Measurements from ENCODE around the gene TEKT1. TPM values are rescaled to one million over a fixed set of nuclear protein-coding genes. Genes with fewer than 3 reads are reported as not detected.

TEKT1 gene

DNA sequence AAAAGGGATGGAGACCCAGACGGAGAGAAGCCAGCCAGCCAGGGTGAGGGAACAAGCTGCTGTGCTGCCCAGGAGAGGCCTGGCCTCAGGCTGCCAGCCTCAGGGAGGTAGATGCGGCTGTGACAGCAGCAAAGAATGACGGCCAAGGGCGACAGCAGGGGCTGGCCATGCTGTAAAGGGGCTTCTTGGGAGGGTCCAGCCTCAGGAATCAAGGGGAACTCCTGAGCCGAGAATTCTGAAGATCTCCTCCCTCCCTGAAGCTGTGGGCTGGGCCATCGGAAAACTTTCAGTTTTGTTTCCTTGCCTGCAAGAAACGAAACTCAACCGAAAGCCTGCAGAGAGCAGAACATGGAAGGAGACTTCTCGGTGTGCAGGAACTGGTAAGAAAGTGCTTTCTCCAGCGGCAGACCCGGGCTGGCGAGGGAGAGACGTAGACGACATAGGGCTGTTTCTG is 75.8 kb downstream of the TEKT1 start, which contains the start of gene XAF1:
TSS of gene XAF1 (plus strand) at position 316 of the 454 bp plus-strand sequence. CDS start at position 349, 33 bp downstream.
- Histone ChIP-seq H3K27me3 (ENCODE audit: control insufficient read depth, insufficient read depth, low read length) (no peaks in the 10 kb centered on the region), H3K9ac (ENCODE audit: low read depth, low read length) (peak within 1 kb of the TSS; percentile 83), H3K4me3 (ENCODE audit: low read length) (peak within 1 kb of the TSS; percentile 70), H3K4me1 (ENCODE audit: control insufficient read depth, insufficient read depth, low read length) (peaks cover 46% of the 10 kb centered on the region), H3K4me2 (ENCODE audit: low read length) (peak within 1 kb of the TSS; percentile 93), H3K36me3 (ENCODE audit: insufficient read depth, low read length) (no peaks in the 10 kb centered on the region), H3K9me3 (replicated peaks; ENCODE audit: low read length) (no peaks in the 10 kb centered on the region)

- Histone ChIP-seq H3K4me3 (ENCODE audit: low read length) (peak overlapping the region; percentile 70), H3K4me1 (ENCODE audit: control insufficient read depth, insufficient read depth, low read length) (peaks cover 46% of the 10 kb centered on the region), H3K27me3 (ENCODE audit: control insufficient read depth, insufficient read depth, low read length) (no peaks in the 10 kb centered on the region), H3K4me2 (ENCODE audit: low read length) (peak overlapping the region; percentile 93), H3K36me3 (ENCODE audit: insufficient read depth, low read length) (no peaks in the 10 kb centered on the region), H3K9ac (ENCODE audit: low read depth, low read length) (peak overlapping the region; percentile 83), H3K9me3 (replicated peaks; ENCODE audit: low read length) (no peaks in the 10 kb centered on the region)
Observed at GRCh38 chr17:6755281-6755680, 76.2 kb downstream of the TEKT1 start.

GRCh38 chr17:6753546-6753945 is 78.0 kb downstream of the TEKT1 start:
- no peak overlapping the region for H3K4me3 ChIP-seq (ENCODE audit: low read length)
- H3K36me3 ChIP-seq (ENCODE audit: insufficient read depth, low read length): no peaks in the 10 kb centered on the region
- no peaks in the 10 kb centered on the region for H3K27me3 ChIP-seq (ENCODE audit: control insufficient read depth, insufficient read depth, low read length)
- H3K9me3 ChIP-seq (replicated peaks; ENCODE audit: low read length): no peaks in the 10 kb centered on the region
- peaks cover 46% of the 10 kb centered on the region for H3K4me1 ChIP-seq (ENCODE audit: control insufficient read depth, insufficient read depth, low read length)
- H3K9ac ChIP-seq (ENCODE audit: low read depth, low read length): peak overlapping the region; percentile 83
- H3K4me2 ChIP-seq (ENCODE audit: low read length): peak overlapping the region; percentile 75

DNA sequence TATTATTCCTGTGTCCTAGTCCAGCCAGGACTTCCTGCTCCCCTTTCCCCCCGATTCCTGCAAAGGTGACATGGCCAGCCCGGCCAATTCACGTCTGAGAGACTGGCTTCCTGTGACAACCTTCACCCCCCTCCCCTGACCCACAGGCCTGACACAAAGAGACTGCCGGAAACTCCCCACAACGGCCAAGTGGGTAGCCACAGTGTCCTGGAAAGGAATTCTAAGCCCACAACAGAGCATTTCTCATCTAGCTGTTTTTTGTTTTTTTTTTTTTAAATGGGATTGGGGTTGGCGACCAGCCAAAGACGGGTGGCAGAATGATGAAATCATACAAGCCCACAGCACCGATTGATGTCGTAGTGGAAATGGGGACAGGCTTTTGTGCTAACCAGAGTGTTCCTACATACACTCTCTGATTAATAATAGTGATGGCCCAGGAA is 78.5 kb downstream of the TEKT1 start:
- H3K27me3 ChIP-seq (ENCODE audit: control insufficient read depth, insufficient read depth, low read length): no peaks in the 10 kb centered on the region
- peaks cover 46% of the 10 kb centered on the region for H3K4me1 ChIP-seq (ENCODE audit: control insufficient read depth, insufficient read depth, low read length)
- no peaks in the 10 kb centered on the region for H3K9me3 ChIP-seq (replicated peaks; ENCODE audit: low read length)
- H3K36me3 ChIP-seq (ENCODE audit: insufficient read depth, low read length): no peaks in the 10 kb centered on the region
- H3K4me2 ChIP-seq (ENCODE audit: low read length): peak overlapping the region; percentile 75
- peak overlapping the region; percentile 83 for H3K9ac ChIP-seq (ENCODE audit: low read depth, low read length)
- peak overlapping the region; percentile 47 for H3K4me3 ChIP-seq (ENCODE audit: low read length)

DNA sequence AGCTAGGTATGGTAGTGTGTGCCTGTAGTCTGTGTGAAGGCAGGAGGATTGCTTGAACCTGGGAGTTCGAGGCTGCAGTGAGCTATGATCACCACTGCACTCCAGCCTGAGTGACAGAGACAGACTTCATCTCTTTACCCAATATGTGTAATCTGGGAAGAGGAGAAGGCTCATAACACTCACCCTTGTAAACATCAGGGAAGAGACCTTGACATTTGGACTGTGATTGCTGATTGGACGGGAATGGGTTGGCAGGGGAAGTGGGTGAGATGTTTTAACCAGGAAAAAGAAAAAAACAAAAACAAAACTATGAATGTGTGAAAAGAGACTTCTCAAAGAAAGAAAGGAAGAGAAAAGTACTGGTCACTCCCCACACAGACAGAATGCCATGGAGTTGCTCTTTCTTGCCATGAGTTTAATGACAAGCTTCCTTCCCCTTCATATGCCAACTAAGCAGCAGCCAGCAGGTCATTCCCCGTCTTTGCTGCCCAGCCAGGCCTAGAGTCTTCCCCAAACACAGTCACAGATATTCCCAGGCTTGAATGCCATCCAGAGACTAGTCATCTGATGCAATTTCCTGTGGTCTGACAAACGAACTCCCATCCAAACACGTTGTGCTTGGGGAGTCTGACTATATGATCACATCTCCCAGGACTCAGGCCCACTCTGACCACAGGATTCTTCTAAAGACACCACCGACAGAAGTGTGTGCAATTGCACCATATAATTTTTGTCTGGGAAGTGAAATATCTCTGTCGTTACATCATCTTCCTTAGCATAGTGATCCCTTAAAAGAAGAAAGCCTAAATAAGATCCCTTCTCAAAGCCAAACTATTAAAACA is 79.2 kb downstream of the TEKT1 start:
- Histone ChIP-seq H3K9ac (ENCODE audit: low read depth, low read length) (peak overlapping the region; percentile 83), H3K36me3 (ENCODE audit: insufficient read depth, low read length) (no peaks in the 10 kb centered on the region), H3K4me3 (ENCODE audit: low read length) (peak overlapping the region; percentile 47)

GRCh38 chr17:6749519-6749918 is 82.0 kb downstream of the TEKT1 start:
- H3K4me1 ChIP-seq (ENCODE audit: control insufficient read depth, insufficient read depth, low read length): peaks cover 24% of the 10 kb centered on the region
- no peaks in the 10 kb centered on the region for H3K9me3 ChIP-seq (replicated peaks; ENCODE audit: low read length)
- no peaks in the 10 kb centered on the region for H3K36me3 ChIP-seq (ENCODE audit: insufficient read depth, low read length)
- H3K27me3 ChIP-seq (ENCODE audit: control insufficient read depth, insufficient read depth, low read length): no peaks in the 10 kb centered on the region
- H3K9ac ChIP-seq (ENCODE audit: low read depth, low read length): no peak overlapping the region
- H3K4me2 ChIP-seq (ENCODE audit: low read length): no peak overlapping the region
- H3K4me3 ChIP-seq (ENCODE audit: low read length): no peak overlapping the region

More for the DNA sequence above, 79.2 kb downstream of the TEKT1 start:
- Histone ChIP-seq H3K4me1 (ENCODE audit: control insufficient read depth, insufficient read depth, low read length) (peaks cover 46% of the 10 kb centered on the region), H3K9me3 (replicated peaks; ENCODE audit: low read length) (no peaks in the 10 kb centered on the region), H3K4me2 (ENCODE audit: low read length) (peak overlapping the region; percentile 75), H3K27me3 (ENCODE audit: control insufficient read depth, insufficient read depth, low read length) (no peaks in the 10 kb centered on the region)

DNA sequence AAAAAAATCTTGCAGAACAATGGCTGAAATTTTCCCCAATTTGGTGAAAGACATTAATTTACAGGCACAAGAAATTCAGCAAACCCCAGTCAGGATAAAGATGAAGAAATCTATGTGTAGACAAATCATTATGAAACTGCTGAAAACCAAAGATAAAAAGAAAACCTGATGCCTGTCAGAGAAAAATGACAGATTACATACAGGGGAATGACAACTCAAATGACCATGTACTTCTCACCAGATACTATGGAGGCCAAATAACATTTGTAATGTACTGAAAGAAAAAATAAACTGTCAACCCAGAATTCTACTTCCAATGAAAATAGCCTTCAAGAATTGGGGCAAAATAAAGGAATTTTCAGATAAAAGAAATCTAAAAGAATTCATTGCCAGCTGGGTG is 82.9 kb downstream of the TEKT1 start:
- no peaks in the 10 kb centered on the region for H3K9me3 ChIP-seq (replicated peaks; ENCODE audit: low read length)
- no peaks in the 10 kb centered on the region for H3K27me3 ChIP-seq (ENCODE audit: control insufficient read depth, insufficient read depth, low read length)

More for the DNA sequence above, 82.9 kb downstream of the TEKT1 start:
- H3K4me3 ChIP-seq (ENCODE audit: low read length): no peak overlapping the region
- peaks cover 21% of the 10 kb centered on the region for H3K4me1 ChIP-seq (ENCODE audit: control insufficient read depth, insufficient read depth, low read length)
- no peaks in the 10 kb centered on the region for H3K36me3 ChIP-seq (ENCODE audit: insufficient read depth, low read length)
- H3K4me2 ChIP-seq (ENCODE audit: low read length): no peak overlapping the region
- H3K9ac ChIP-seq (ENCODE audit: low read depth, low read length): no peak overlapping the region

Small RNAs within 50 kb of the gene (small RNA-seq; reads per million reads assigned to genes)
- gene AC004706.2: not detected
